GM12878 (cell line): ENCODE results near the gene TCF25.

Experiments
- EZH2 ChIP-seq: IDR thresholded peaks from 2 replicates; pipeline ENCODE4 v1.6.1; 2012; ENCODE audit warnings: low read depth, mild to moderate bottlenecking, control low read depth, inconsistent platforms, low read length, borderline replicate concordance; ENCODE audit not compliant: control insufficient read depth
- NR2C2 ChIP-seq: IDR thresholded peaks from 2 replicates; pipeline ENCODE4 v1.6.1; 2011; ENCODE audit warnings: borderline replicate concordance, low read depth; ENCODE audit not compliant: control insufficient read depth, insufficient read length
- POLR2AphosphoS5 ChIP-seq: IDR thresholded peaks from 2 replicates; pipeline ENCODE4 v1.6.1; 2011; ENCODE audit warnings: mild to moderate bottlenecking, low read length, inconsistent platforms
- RAD21 ChIP-seq: IDR thresholded peaks from 2 replicates; pipeline ENCODE4 v1.6.1; 2011; ENCODE audit warnings: mild to moderate bottlenecking, low read depth, low read length, moderate library complexity; ENCODE audit not compliant: insufficient read depth
- TARDBP ChIP-seq: IDR thresholded peaks from 2 replicates; pipeline ENCODE4 v1.6.1; 2016; ENCODE audit warnings: borderline replicate concordance

DNA sequence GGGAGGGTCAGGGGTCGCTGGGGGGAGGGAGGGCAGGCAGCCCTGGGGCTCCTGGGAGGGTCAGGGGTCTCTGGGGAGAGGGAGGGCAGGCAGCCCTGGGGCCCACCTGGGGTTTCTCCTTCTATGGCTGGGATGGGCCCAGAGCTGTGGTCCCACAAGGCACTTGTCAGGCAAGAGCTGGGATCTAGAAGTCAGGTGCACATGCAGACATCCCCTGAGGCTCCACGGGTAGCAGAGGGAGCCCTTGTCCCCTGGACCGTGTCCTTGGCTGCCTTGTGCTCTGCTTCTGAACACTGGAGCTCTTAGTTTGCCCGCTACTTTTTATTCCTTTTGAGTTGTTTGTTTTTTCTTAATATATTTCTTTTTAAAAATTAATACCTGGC is 51.5 kb downstream of the TCF25 start:
- TF ChIP-seq RAD21, result no peak
- TF ChIP-seq TARDBP, result no peak
- no peak for TF ChIP-seq EZH2
- no peak for TF ChIP-seq POLR2AphosphoS5
- no peak for TF ChIP-seq NR2C2
